GM12864 (cell line): ENCODE results near the gene HTRA1.

ENCODE experiments used
- DNase-seq: peaks from one replicate; pipeline ENCODE4 v3.0.0-alpha.2; 2011; ENCODE audit warnings: low read depth
- H3K4me3 ChIP-seq: 2 replicates; pipeline ENCODE4 v1.5.1; 2011; ENCODE audit warnings: mild to moderate bottlenecking, low read depth, low read length, control low read depth
- CTCF ChIP-seq: IDR thresholded peaks from 2 replicates; pipeline ENCODE4 v1.5.1; 2011; ENCODE audit warnings: low read depth, mild to moderate bottlenecking, moderate library complexity, low read length, control low read depth, inconsistent platforms; ENCODE audit errors: missing control alignments

Gene HTRA1

GRCh38 chr10:122513053-122513452, 51.7 kb downstream of the HTRA1 start:
- TF ChIP-seq CTCF: no peak
- no peak overlapping the region for H3K4me3 ChIP-seq
- no peak for DNase-seq

GRCh38 chr10:122514045-122514840, 52.9 kb downstream of the HTRA1 start:
- no peak for TF ChIP-seq CTCF
- no peak for DNase-seq
- H3K4me3 ChIP-seq: no peak overlapping the region

- DNase-seq: no peak
- H3K4me3 ChIP-seq: no peak overlapping the region
- no peak for TF ChIP-seq CTCF
These were observed 53.7 kb downstream of the HTRA1 start for GRCh38 chr10:122515022-122515424.

- TF ChIP-seq CTCF: no peak
- no peak overlapping the region for H3K4me3 ChIP-seq
- DNase-seq: peak; percentile 38
These were observed 54.4 kb downstream of the HTRA1 start for GRCh38 chr10:122515588-122516231.

GRCh38 chr10:122516734-122517133, 55.4 kb downstream of the HTRA1 start:
- DNase-seq: no peak

GRCh38 chr10:122519144-122519543, 57.8 kb downstream of the HTRA1 start:
- H3K4me3 ChIP-seq: no peak overlapping the region
- no peak for TF ChIP-seq CTCF
- DNase-seq: no peak

More at GRCh38 chr10:122516734-122517133, 55.4 kb downstream of the HTRA1 start:
- H3K4me3 ChIP-seq: no peak overlapping the region
- no peak for TF ChIP-seq CTCF
